Loucy (cell line): ENCODE measurements around the gene SPATC1L.
"Not testable (repeated sequence)": the region's sequence is repeated elsewhere in the genome, so short reads cannot be mapped to it uniquely, and the experiment has no call there.

Experiments
- H2AFZ ChIP-seq: fragments of 200-600 bp; sonication (generic); 2 replicates; pipeline ENCODE4 v1.6.0; 2016; ENCODE audit warnings: antibody characterized with exemption, mild to moderate bottlenecking, low read length, moderate library complexity
- H3F3A ChIP-seq: fragments of 200-600 bp; 2 replicates; pipeline ENCODE4 v1.6.0; 2016; ENCODE audit warnings: antibody characterized with exemption, low read depth, mild to moderate bottlenecking
- H3K27me3 ChIP-seq: fragments of 200-600 bp; sonication (generic); 2 replicates; pipeline ENCODE4 v1.6.1; 2014; ENCODE audit warnings: low read length, mild to moderate bottlenecking; ENCODE audit not compliant: insufficient read depth, poor library complexity, severe bottlenecking
- H3K36me3 ChIP-seq: fragments of 200-600 bp; sonication (generic); 2 replicates; pipeline ENCODE4 v1.6.1; 2016; ENCODE audit warnings: low read length; ENCODE audit not compliant: insufficient read depth
- H3K4me1 ChIP-seq: fragments of 200-600 bp; sonication (generic); 2 replicates; pipeline ENCODE4 v1.5.1; 2014; ENCODE audit warnings: low read length, mild to moderate bottlenecking; ENCODE audit not compliant: insufficient read depth, poor library complexity, severe bottlenecking
- H3K4me2 ChIP-seq: fragments of 200-600 bp; sonication (generic); 2 replicates; pipeline ENCODE4 v1.6.0; 2014; ENCODE audit warnings: antibody characterized with exemption, low read length, low read depth, mild to moderate bottlenecking; ENCODE audit not compliant: poor library complexity, severe bottlenecking
- H3K4me3 ChIP-seq: fragments of 200-600 bp; sonication (generic); 2 replicates; pipeline ENCODE4 v1.5.1; 2014; ENCODE audit warnings: low read length, mild to moderate bottlenecking, mixed read lengths; ENCODE audit not compliant: poor library complexity, severe bottlenecking
- H3K79me2 ChIP-seq: fragments of 200-600 bp; sonication (generic); 2 replicates; pipeline ENCODE4 v1.6.1; 2014; ENCODE audit warnings: low read length; ENCODE audit not compliant: insufficient read depth
- H3K9ac ChIP-seq: fragments of 200-600 bp; sonication (generic); 2 replicates; pipeline ENCODE4 v1.6.0; 2014; ENCODE audit warnings: mild to moderate bottlenecking, low read depth, low read length, moderate library complexity; ENCODE audit not compliant: poor library complexity, severe bottlenecking
- H3K9me2 ChIP-seq: fragments of 200-600 bp; sonication (generic); replicated peaks from 2 replicates; pipeline ENCODE4 v1.6.1; 2016; ENCODE audit warnings: low read depth, low read length, mixed read lengths
- H3K9me3 ChIP-seq: fragments of 200-600 bp; sonication (generic); 2 replicates; pipeline ENCODE4 v1.6.1; 2014; ENCODE audit warnings: mild to moderate bottlenecking, antibody characterized with exemption, low read length, low read depth; ENCODE audit not compliant: insufficient read depth
- H4K20me1 ChIP-seq: fragments of 200-600 bp; sonication (generic); 2 replicates; pipeline ENCODE4 v1.6.0; 2014; ENCODE audit warnings: antibody characterized with exemption, low read length, mild to moderate bottlenecking; ENCODE audit not compliant: insufficient read depth, poor library complexity, severe bottlenecking
- CTCF ChIP-seq: fragments of 200-600 bp; sonication (generic); conservative IDR thresholded peaks from 2 replicates; pipeline ENCODE4 v1.5.1; 2014; ENCODE audit warnings: mild to moderate bottlenecking, antibody characterized with exemption, low read length
- EZH2phosphoT487 ChIP-seq: fragments of 200-600 bp; IDR thresholded peaks from 2 replicates; pipeline ENCODE4 v1.6.1; 2018; ENCODE audit warnings: antibody characterized with exemption, mild to moderate bottlenecking, moderate library complexity, borderline replicate concordance

SPATC1L gene

GRCh38 chr21:46226146-46226545 is 41.9 kb upstream of the SPATC1L start:
- peak overlapping the region; percentile 90 for H3K4me3 ChIP-seq
- no peaks in the 10 kb centered on the region for H3K27me3 ChIP-seq
- no peak overlapping the region for H2AFZ ChIP-seq
- H3K9ac ChIP-seq: peak overlapping the region; percentile 86
- H3F3A ChIP-seq: no peaks in the 10 kb centered on the region
- peaks cover 39% of the 10 kb centered on the region for H4K20me1 ChIP-seq
- peaks cover 15% of the 10 kb centered on the region; the same call in 1 of the 2 replicates for H3K36me3 ChIP-seq
- no peaks in the 10 kb centered on the region for H3K9me3 ChIP-seq
- TF ChIP-seq EZH2phosphoT487: no peak
- no peak for TF ChIP-seq CTCF
- peaks cover 87% of the 10 kb centered on the region for H3K79me2 ChIP-seq
- H3K9me2 ChIP-seq: no peaks in the 10 kb centered on the region
- H3K4me2 ChIP-seq: peak overlapping the region; percentile 93
- peaks cover 42% of the 10 kb centered on the region for H3K4me1 ChIP-seq

- not testable (repeated sequence) for H3K9me3 ChIP-seq, H2AFZ ChIP-seq, H3F3A ChIP-seq, H3K27me3 ChIP-seq, H3K4me3 ChIP-seq, H3K4me2 ChIP-seq, H3K9me2 ChIP-seq, H3K9ac ChIP-seq
- peaks cover 39% of the 10 kb centered on the region; the same call in 1 of the 2 replicates for H3K36me3 ChIP-seq
- H3K4me1 ChIP-seq: peaks cover 28% of the 10 kb centered on the region
- H4K20me1 ChIP-seq: peaks cover 39% of the 10 kb centered on the region
- H3K79me2 ChIP-seq: peaks cover 91% of the 10 kb centered on the region
Measured at GRCh38 chr21:46223661-46224060, 39.4 kb upstream of the SPATC1L start.

- Histone ChIP-seq H3K79me2 (peaks cover 93% of the 10 kb centered on the region), H4K20me1 (peaks cover 39% of the 10 kb centered on the region), H3K27me3 (no peaks in the 10 kb centered on the region), H3K4me1 (peaks cover 26% of the 10 kb centered on the region), H3K9me2 (no peaks in the 10 kb centered on the region), H2AFZ (no peak overlapping the region), H3K9me3 (no peaks in the 10 kb centered on the region), H3K36me3 (peaks cover 39% of the 10 kb centered on the region; the same call in 1 of the 2 replicates), H3K9ac (no peak overlapping the region), H3K4me2 (no peak overlapping the region), H3K4me3 (no peak overlapping the region), H3F3A (no peaks in the 10 kb centered on the region)
- TF ChIP-seq EZH2phosphoT487 (no peak), CTCF (no peak)
Measured at GRCh38 chr21:46223217-46223616, 39.0 kb upstream of the SPATC1L start.

GRCh38 chr21:46222436-46223116 is 38.3 kb upstream of the SPATC1L start:
- Histone ChIP-seq H3F3A (no peaks in the 10 kb centered on the region), H3K79me2 (peaks cover 87% of the 10 kb centered on the region), H2AFZ (no peak overlapping the region), H3K4me2 (peak overlapping the region; percentile 40), H3K4me3 (no peak overlapping the region), H3K4me1 (peaks cover 21% of the 10 kb centered on the region), H3K27me3 (no peaks in the 10 kb centered on the region), H3K9me3 (no peaks in the 10 kb centered on the region), H4K20me1 (peaks cover 36% of the 10 kb centered on the region), H3K9ac (no peak overlapping the region), H3K36me3 (peaks cover 39% of the 10 kb centered on the region; the same call in 1 of the 2 replicates), H3K9me2 (no peaks in the 10 kb centered on the region)
- TF ChIP-seq EZH2phosphoT487 (no peak), CTCF (no peak)
